ENCODE measurements around the gene SLC38A10.

GRCh38 chr17:81282141-81282540 is 13.0 kb downstream of the SLC38A10 start:
- no peak for TF ChIP-seq CTCF (IDR thresholded peaks at IDR 0.05)
- no peak for TF ChIP-seq POLR2A (IDR thresholded peaks at IDR 0.05)
